Peyer's patch (tissue), 4 donors: ENCODE data around the gene AOAH.

Experiments
- CTCF ChIP-seq, 6 experiments: fragments of 450-650 bp in 4 of 6; fragments of 200-600 bp in 2 of 6; sonication (generic) in 1 of 6; IDR thresholded peaks; one replicate each; pipeline ENCODE4 v1.5.1; 2017 to 2019; ENCODE audit warnings: antibody characterized with exemption in 6 of 6, mild to moderate bottlenecking in 3 of 6, moderate library complexity in 1 of 6
- POLR2A ChIP-seq, 2 donors: fragments of 450-650 bp; IDR thresholded peaks; one replicate each; pipeline ENCODE4 v1.5.1; 2017; ENCODE audit warnings: antibody characterized with exemption in 2 of 2, mild to moderate bottlenecking in 2 of 2, moderate library complexity in 2 of 2

GRCh38 chr7:36573066-36573465 is 151.2 kb downstream of the AOAH start:
- TF ChIP-seq CTCF (IDR thresholded peaks at IDR 0.05): no peak
- TF ChIP-seq POLR2A (IDR thresholded peaks at IDR 0.05): no peak
